Psoas muscle (tissue), 8 donors: ENCODE results near the gene RAB9A. TPM values are rescaled to one million over a fixed set of nuclear protein-coding genes. Genes with fewer than 3 reads are reported as not detected.
"Not testable (repeated sequence)": the region's sequence is repeated elsewhere in the genome, so short reads cannot be mapped to it uniquely, and the experiment has no call there.

Experiments used
- ATAC-seq, 4 donors: fragments of 200-7000 bp; cut with Tn5 transposase; one replicate each; pipeline ENCODE4 v1.9.1; 2020; ENCODE audit warnings: moderate library complexity in 3 of 4, mild to moderate bottlenecking in 2 of 4
- DNase-seq, 2 donors: peaks; one replicate each; pipeline ENCODE4 v3.0.0-alpha.2; 2020
- H3K27ac ChIP-seq: fragments of 200-600 bp; one replicate; pipeline ENCODE4 v1.8.0; 2022
- H3K27me3 ChIP-seq, 3 donors: fragments of 200-600 bp in 1 of 3; one replicate each; pipeline versions ENCODE4 v1.6.1 to v1.8.0; 2013 to 2022; ENCODE audit warnings: low read length in 2 of 3, mild to moderate bottlenecking in 2 of 3, moderate library complexity in 1 of 3; ENCODE audit not compliant: insufficient read depth in 3 of 3
- H3K36me3 ChIP-seq, 2 donors: fragments of 200-600 bp in 1 of 2; one replicate each; pipeline versions ENCODE4 v1.6.1 to v1.8.0; 2013 to 2022; ENCODE audit warnings: low read depth in 1 of 2, mild to moderate bottlenecking in 1 of 2, moderate library complexity in 1 of 2; ENCODE audit not compliant: insufficient read depth in 1 of 2
- H3K4me1 ChIP-seq: fragments of 200-600 bp; one replicate; pipeline ENCODE4 v1.8.0; 2022
- H3K4me3 ChIP-seq: fragments of 200-600 bp; one replicate; pipeline ENCODE4 v1.8.0; 2022; ENCODE audit warnings: mild to moderate bottlenecking
- H3K9me3 ChIP-seq: fragments of 200-600 bp; one replicate; pipeline ENCODE4 v1.8.0; 2022
- CTCF ChIP-seq: fragments of 200-600 bp; IDR thresholded peaks from one replicate; pipeline ENCODE4 v1.8.0; 2022; ENCODE audit warnings: antibody characterized with exemption
- WGBS, 3 donors: extraction: QIAGEN DNeasy Blood & Tissue Kit; methylation state at CpG; one replicate each; pipeline versions ENCODE4 v1.1.6 to v1.1.7; 2013; 5-methylcytosine and 5-hydroxymethylcytosine counted together
- intact Hi-C, 2 donors: fragments of 100-400 bp; cut with DNase I; formaldehyde crosslinking; loops; one replicate each; pipeline versions ENCODE4 v1.11.0 to v1.14.2; 2022
- polyA plus RNA-seq, 3 donors: library from polyadenylated mRNA; stranded (reverse); fragments of 200-250 nt; gene quantifications; one replicate each; pipeline ENCODE4 v1.2.3, GENCODE V29; 2013
- total RNA-seq, 4 donors: library from RNA; stranded (reverse); fragmentation: NEBNext Ultra II Directional in 2 of 4; extraction: Animal tissue kit (Norgen Biotek cat#: 25700) in 2 of 4; gene quantifications; one replicate each; pipeline versions ENCODE4 v1.2.1 to v1.2.4, GENCODE V29; 2021 to 2023
- donor health status: healthy with polysubstance abuse.
- donor health status: DM: no; HTN: no; CAD: no; lungs with moderate emphysema.
- donor health status: Bipolar disorder and iron deficiency.
- donor health status: healthy.
- donor health status: DM: yes; HTN: yes; CAD: no.
- donor health status: DM: no; HTN: no; CAD: no.
- donor health status: DM: no; HTN: no; CAD: no.
- donor health status: DM: yes; HTN: yes; CAD: no.

The RAB9A gene
- total and polyA plus RNA-seq, 7 donors: 13.0 to 25.4 (median 14.8) TPM

GRCh38 chrX:13664020-13664419 is 24.9 kb upstream of the RAB9A start:
- WGBS, 3 donors: 50 to 60% (median 60%) methylated on average over 3 of the region's 3 CpGs
- TF ChIP-seq CTCF: no peak
- Histone ChIP-seq H3K4me1 (no peaks in the 10 kb centered on the region), H3K9me3 (no peaks in the 10 kb centered on the region), H3K36me3 (peaks cover 0 to 39% of the 10 kb centered on the region in 2 donors), H3K27ac (no peak overlapping the region), H3K4me3 (no peak overlapping the region), H3K27me3 (no peaks in the 10 kb centered on the region)
- intact Hi-C loops: loop anchor here in 1 of 2 donors (5.0 kb wide), 1 partner anchor 78 kb away; no protein-coding TSS in a partner anchor
- DNase-seq: no peak
- no peak for ATAC-seq

GRCh38 chrX:13666836-13667235 is 22.1 kb upstream of the RAB9A start:
- DNase-seq (no peak), ATAC-seq (no peak)
- intact Hi-C loops: no loop called here
- no peaks in the 10 kb centered on the region for H3K9me3 ChIP-seq
- 77 to 87% (median 83%) methylated on average over 3 of the region's 3 CpGs for WGBS, 3 donors
- no peaks in the 10 kb centered on the region for H3K4me1 ChIP-seq
- no peak overlapping the region for H3K27ac ChIP-seq
- peaks cover 0 to 27% of the 10 kb centered on the region in 2 donors for H3K36me3 ChIP-seq
- no peak overlapping the region for H3K4me3 ChIP-seq
- H3K27me3 ChIP-seq: no peaks in the 10 kb centered on the region
- TF ChIP-seq CTCF: no peak

- ATAC-seq (no peak), DNase-seq (no peak)
- H3K27ac ChIP-seq: no peak overlapping the region
- no peak for TF ChIP-seq CTCF
- no peaks in the 10 kb centered on the region for H3K4me1 ChIP-seq
- intact Hi-C loops: no loop called here
- H3K9me3 ChIP-seq: no peaks in the 10 kb centered on the region
- H3K36me3 ChIP-seq: peaks cover 0 to 17% of the 10 kb centered on the region in 2 donors
- H3K27me3 ChIP-seq: no peaks in the 10 kb centered on the region
- no peak overlapping the region for H3K4me3 ChIP-seq
These were observed 21.0 kb upstream of the RAB9A start for GRCh38 chrX:13667919-13668318.

- DNase-seq (peak in 1 of 2 donors; percentile 19), ATAC-seq (no peak)
- Histone ChIP-seq H3K27ac (no peak overlapping the region), H3K27me3 (no peaks in the 10 kb centered on the region), H3K4me3 (no peak overlapping the region), H3K4me1 (no peaks in the 10 kb centered on the region), H3K9me3 (no peaks in the 10 kb centered on the region), H3K36me3 (peaks cover 0 to 7% of the 10 kb centered on the region in 2 donors)
- no peak for TF ChIP-seq CTCF
- 46 to 71% (median 67%) methylated on average over 9 of the region's 9 CpGs for WGBS, 3 donors
- intact Hi-C loops: no loop called here
These were observed 19.6 kb upstream of the RAB9A start for GRCh38 chrX:13669246-13669737.

- WGBS, 3 donors: 95 to 97% (median 96%) methylated on average over 8 of the region's 8 CpGs
- H3K9me3 ChIP-seq, H3K4me3 ChIP-seq, H3K4me1 ChIP-seq, DNase-seq, H3K27me3 ChIP-seq, H3K27ac ChIP-seq, ATAC-seq, intact Hi-C loops, H3K36me3 ChIP-seq: not testable (repeated sequence)
These were observed 19.2 kb upstream of the RAB9A start for GRCh38 chrX:13669755-13670154.
